Endothelial cell of umbilical vein (primary cell): Measurements from ENCODE around the gene CD86.

Experiments
- CTCF ChIP-seq, 2 donors: IDR thresholded peaks; 1 replicate in 1 of 2; 2 replicates in 1 of 2; pipeline ENCODE4 v1.5.1; 2011; ENCODE audit warnings: low read length in 2 of 2, mild to moderate bottlenecking in 2 of 2, moderate library complexity in 2 of 2, control low read depth in 1 of 2, inconsistent platforms in 1 of 2, low read depth in 1 of 2; ENCODE audit not compliant: insufficient read depth in 1 of 2; ENCODE audit errors: extremely low read depth in 1 of 2
- GATA2 ChIP-seq: IDR thresholded peaks from 2 replicates; pipeline ENCODE4 v1.7.0; 2011; ENCODE audit warnings: low read depth, mild to moderate bottlenecking, moderate library complexity, mixed read lengths, low read length; ENCODE audit not compliant: insufficient read length, insufficient read depth
- POLR2A ChIP-seq: IDR thresholded peaks from 2 replicates; pipeline ENCODE4 v1.6.1; 2012; ENCODE audit warnings: low read depth, mild to moderate bottlenecking, control low read depth, low read length

- TF ChIP-seq CTCF (IDR thresholded peaks at IDR 0.05; ENCODE audit: extremely low read depth in 1 of 2, insufficient read depth in 1 of 2, low read depth in 1 of 2, low read length in 2 of 2) (no peak), GATA2 (no peak), POLR2A (no peak)
These were observed 44.7 kb upstream of the CD86 start for GRCh38 chr3:122010506-122010905.
